HUES6 (cell line): Measurements from ENCODE around the gene ANKRD39.

ENCODE experiments used
- H3K27ac ChIP-seq: 2 replicates; pipeline ENCODE4 v1.7.0; 2013; ENCODE audit warnings: low read depth, mild to moderate bottlenecking, low read length, inconsistent platforms
- H3K27me3 ChIP-seq: 2 replicates; pipeline ENCODE4 v1.6.1; 2013; ENCODE audit warnings: low read length; ENCODE audit not compliant: control insufficient read depth, insufficient read depth
- H3K36me3 ChIP-seq: 2 replicates; pipeline ENCODE4 v1.6.1; 2013; ENCODE audit warnings: low read length; ENCODE audit not compliant: control insufficient read depth, insufficient read depth
- H3K4me1 ChIP-seq: 2 replicates; pipeline ENCODE4 v1.6.1; 2013; ENCODE audit warnings: low read length; ENCODE audit not compliant: control insufficient read depth, insufficient read depth
- H3K4me3 ChIP-seq: 2 replicates; pipeline ENCODE4 v1.5.1; 2013; ENCODE audit warnings: low read depth, low read length
- H3K9ac ChIP-seq: one replicate; pipeline ENCODE4 v1.6.1; 2013; ENCODE audit warnings: mild to moderate bottlenecking, low read length
- H3K9me3 ChIP-seq: 2 replicates; pipeline ENCODE4 v1.6.1; 2013; ENCODE audit warnings: low read depth, low read length; ENCODE audit not compliant: control insufficient read depth, insufficient read depth

Gene ANKRD39

GRCh38 chr2:96869822-96870625, 12.2 kb upstream of the ANKRD39 start, which contains the start of gene SEMA4C:
Gene SEMA4C, minus strand, starts transcription at chr2:96870080. Its CDS starts 2,194 bp downstream, at chr2:96867886.
- peaks cover 27% of the 10 kb centered on the region for H3K36me3 ChIP-seq
- H3K9ac ChIP-seq, result peak within 1 kb of the TSS; percentile 93
- H3K4me1 ChIP-seq, result peaks cover 44% of the 10 kb centered on the region

DNA sequence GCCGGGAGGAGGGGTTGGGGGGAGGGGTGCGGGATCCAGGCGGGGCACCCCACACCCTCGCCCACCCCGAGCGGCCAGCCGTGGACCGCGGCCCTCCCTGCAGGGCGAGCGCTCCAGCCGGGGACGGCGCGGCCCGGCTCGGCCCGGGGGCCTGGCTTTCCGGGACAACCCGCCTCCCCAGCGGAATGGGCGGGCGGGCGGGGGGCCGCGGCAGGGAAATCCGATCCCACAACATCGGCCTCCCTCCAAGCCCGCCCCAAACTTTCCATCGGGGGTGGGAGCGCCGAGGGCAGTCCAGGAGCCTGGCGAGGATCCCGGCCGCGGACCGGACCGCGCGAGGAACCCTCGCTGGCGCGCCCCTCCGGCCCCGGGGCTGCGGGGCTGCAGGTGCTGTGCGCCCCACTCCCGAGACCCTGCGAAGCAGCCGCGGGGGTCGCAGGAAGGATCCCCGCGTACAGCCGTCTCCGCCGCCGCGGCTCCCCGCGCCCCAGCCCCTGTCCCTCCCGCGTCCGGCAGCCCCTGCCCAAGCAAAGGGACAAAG, 11.5 kb upstream of the ANKRD39 start:
- Histone ChIP-seq H3K27me3 (peaks cover 5% of the 10 kb centered on the region), H3K9me3 (no peaks in the 10 kb centered on the region), H3K4me3 (peak overlapping the region; percentile 73), H3K9ac (peak overlapping the region; percentile 93), H3K4me1 (peaks cover 37% of the 10 kb centered on the region), H3K27ac (peak overlapping the region; percentile 99), H3K36me3 (peaks cover 34% of the 10 kb centered on the region)

More at GRCh38 chr2:96869822-96870625, 12.2 kb upstream of the ANKRD39 start, which contains the start of gene SEMA4C:
- peaks cover 5% of the 10 kb centered on the region for H3K27me3 ChIP-seq
- H3K27ac ChIP-seq, result peak within 1 kb of the TSS; percentile 99
- peak within 1 kb of the TSS; percentile 73 for H3K4me3 ChIP-seq
- no peaks in the 10 kb centered on the region for H3K9me3 ChIP-seq

DNA sequence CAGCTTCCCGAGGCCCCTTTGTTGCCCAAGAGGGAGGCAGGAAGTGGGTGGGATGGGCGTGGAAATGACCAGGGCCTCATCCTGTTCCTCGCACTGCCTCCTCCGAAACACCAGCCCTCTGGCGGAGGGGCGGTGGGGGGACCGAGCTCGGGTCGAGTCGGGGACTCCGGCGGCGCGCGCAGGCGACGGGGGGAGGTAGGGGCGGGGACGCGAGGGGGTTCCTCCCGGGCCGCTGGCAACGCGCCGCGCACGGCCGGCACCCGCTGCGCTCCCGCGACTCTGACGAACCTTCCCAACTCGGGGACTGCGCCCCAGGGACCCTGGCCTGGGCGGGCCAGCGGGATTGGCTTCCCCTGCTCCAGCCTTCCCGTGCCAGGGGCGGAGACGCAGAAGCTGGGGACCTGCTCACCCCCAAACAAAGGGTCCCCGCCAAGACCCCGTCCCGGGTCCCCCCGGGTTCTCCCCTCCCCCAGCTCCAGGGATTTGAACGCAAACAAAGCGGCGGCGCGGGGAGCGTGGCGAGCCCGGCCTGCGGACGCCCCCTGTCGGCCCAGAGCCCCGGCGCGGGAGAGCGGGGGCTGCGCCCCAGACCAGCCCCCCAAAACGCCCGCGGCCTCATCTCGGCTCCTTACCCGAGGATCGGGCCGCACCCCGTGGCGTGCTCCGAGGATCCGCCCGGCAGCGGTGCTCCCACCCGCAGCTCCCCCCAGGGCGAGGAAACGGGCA, 10.9 kb upstream of the ANKRD39 start:
- Histone ChIP-seq H3K9ac (peak overlapping the region; percentile 93), H3K36me3 (peaks cover 41% of the 10 kb centered on the region), H3K9me3 (no peaks in the 10 kb centered on the region), H3K4me3 (peak overlapping the region; percentile 73), H3K27me3 (peaks cover 5% of the 10 kb centered on the region), H3K4me1 (peaks cover 31% of the 10 kb centered on the region), H3K27ac (peak overlapping the region; percentile 99)

- peak overlapping the region; percentile 73 for H3K4me3 ChIP-seq
- peak overlapping the region; percentile 92 for H3K9ac ChIP-seq
- peaks cover 5% of the 10 kb centered on the region for H3K27me3 ChIP-seq
- peaks cover 23% of the 10 kb centered on the region for H3K4me1 ChIP-seq
- no peaks in the 10 kb centered on the region for H3K9me3 ChIP-seq
- H3K36me3 ChIP-seq, result peaks cover 48% of the 10 kb centered on the region
- H3K27ac ChIP-seq, result peak overlapping the region; percentile 99
These were observed 10.1 kb upstream of the ANKRD39 start for GRCh38 chr2:96867756-96868554.

DNA sequence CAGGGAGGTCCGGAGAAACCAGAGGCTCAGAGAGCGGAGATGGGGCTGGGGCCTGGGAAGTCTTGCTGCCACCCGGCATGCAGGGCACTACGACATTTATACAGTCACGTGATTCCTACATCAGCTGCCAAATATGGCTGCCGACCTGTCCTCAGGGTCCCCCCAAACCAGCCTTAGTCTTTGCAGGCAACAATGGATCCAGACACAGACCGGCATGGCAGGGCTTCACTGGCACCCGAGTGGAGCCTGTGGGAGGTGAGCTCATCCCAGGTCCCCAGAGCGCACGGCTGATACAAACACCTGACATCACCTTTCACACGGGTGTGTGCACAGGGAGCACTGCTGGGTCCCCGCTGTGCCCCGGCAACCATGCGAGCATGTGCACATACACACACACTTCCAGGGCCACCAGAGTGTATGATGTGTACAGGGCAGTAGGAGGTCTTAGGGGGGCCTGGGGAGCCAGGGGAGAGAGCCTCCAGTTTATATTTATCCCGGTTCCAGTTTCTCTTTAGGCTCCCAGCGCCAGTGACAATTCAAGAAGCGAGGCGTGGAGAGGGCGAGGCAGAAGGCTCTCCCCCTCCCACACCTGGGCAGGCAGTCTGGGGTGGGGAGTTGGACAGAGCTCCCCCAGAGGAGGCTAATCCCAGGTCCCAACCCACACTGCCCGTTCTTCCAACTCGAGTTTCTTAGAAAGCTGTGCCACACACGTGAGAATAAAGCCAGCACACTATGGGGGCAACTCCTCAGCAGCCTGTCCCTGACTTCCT, 9.4 kb upstream of the ANKRD39 start:
- Histone ChIP-seq H3K4me3 (peak overlapping the region; percentile 73), H3K36me3 (peaks cover 51% of the 10 kb centered on the region), H3K9me3 (no peaks in the 10 kb centered on the region), H3K9ac (peak overlapping the region; percentile 92), H3K4me1 (peaks cover 18% of the 10 kb centered on the region), H3K27ac (peak overlapping the region; percentile 99; the same call in 1 of the 2 replicates), H3K27me3 (peaks cover 5% of the 10 kb centered on the region)

DNA sequence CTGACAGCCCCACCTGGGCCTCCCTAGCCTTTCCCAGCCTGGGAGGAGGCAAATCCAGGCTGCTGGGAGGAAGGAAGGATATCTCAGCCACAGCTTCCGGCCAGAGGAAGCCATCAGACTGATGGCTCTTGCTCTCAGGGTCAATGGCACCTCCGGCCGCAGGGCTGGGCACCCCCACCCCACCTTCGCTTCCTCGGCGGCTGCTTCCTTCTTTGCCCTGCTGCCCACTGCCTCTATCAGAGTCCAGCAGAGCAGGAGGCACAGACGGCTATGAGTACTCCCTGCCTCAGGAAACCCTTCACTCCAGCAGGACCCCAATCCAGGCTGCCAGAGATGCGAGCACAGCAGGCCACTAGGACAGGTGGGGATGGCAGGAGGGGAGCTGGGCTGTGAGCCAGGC, 8.8 kb upstream of the ANKRD39 start:
- H3K27ac ChIP-seq, result no peak overlapping the region
- peaks cover 18% of the 10 kb centered on the region for H3K4me1 ChIP-seq
- no peak overlapping the region for H3K4me3 ChIP-seq
- H3K9me3 ChIP-seq, result no peaks in the 10 kb centered on the region
- peaks cover 5% of the 10 kb centered on the region for H3K27me3 ChIP-seq
- peaks cover 57% of the 10 kb centered on the region for H3K36me3 ChIP-seq
- H3K9ac ChIP-seq, result no peak overlapping the region

DNA sequence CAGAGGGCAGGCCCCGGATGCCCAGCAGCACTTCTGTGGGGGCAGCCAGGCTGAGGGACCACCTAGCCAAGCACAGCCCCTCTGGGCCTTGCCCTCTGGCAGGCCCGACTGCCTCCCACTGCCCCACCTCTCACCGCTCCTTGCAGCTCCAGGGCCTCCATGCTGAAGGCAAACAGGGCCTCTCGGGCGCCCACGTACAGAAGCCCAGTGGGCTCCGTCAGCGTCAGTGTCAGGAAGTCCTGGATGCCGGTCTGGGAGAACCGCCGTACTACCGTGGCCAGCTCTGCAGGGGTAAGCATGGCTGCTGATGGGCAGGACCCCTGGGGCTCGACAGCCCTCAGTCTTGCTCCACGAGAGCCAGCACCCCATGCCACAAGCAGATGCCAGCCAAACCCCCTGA, 8.3 kb upstream of the ANKRD39 start:
- Histone ChIP-seq H3K9me3 (no peaks in the 10 kb centered on the region), H3K4me3 (no peak overlapping the region), H3K27me3 (peaks cover 5% of the 10 kb centered on the region), H3K4me1 (peaks cover 16% of the 10 kb centered on the region), H3K27ac (no peak overlapping the region), H3K36me3 (peaks cover 61% of the 10 kb centered on the region), H3K9ac (no peak overlapping the region)

GRCh38 chr2:96865654-96866053, 7.8 kb upstream of the ANKRD39 start:
- H3K27ac ChIP-seq, result no peak overlapping the region

GRCh38 chr2:96864343-96865091, 6.7 kb upstream of the ANKRD39 start:
- no peak overlapping the region for H3K4me3 ChIP-seq
- H3K27ac ChIP-seq, result no peak overlapping the region
- peaks cover 74% of the 10 kb centered on the region for H3K36me3 ChIP-seq
- H3K9ac ChIP-seq, result no peak overlapping the region
- no peaks in the 10 kb centered on the region for H3K27me3 ChIP-seq
- H3K9me3 ChIP-seq, result no peaks in the 10 kb centered on the region
- H3K4me1 ChIP-seq, result peaks cover 13% of the 10 kb centered on the region

More at GRCh38 chr2:96865654-96866053, 7.8 kb upstream of the ANKRD39 start:
- Histone ChIP-seq H3K36me3 (peaks cover 66% of the 10 kb centered on the region), H3K4me3 (no peak overlapping the region), H3K9me3 (no peaks in the 10 kb centered on the region), H3K9ac (no peak overlapping the region), H3K4me1 (peaks cover 11% of the 10 kb centered on the region), H3K27me3 (peaks cover 3% of the 10 kb centered on the region)
